H9 (cell line): Measurements from ENCODE around the gene HYDIN. TPM values are rescaled to one million over a fixed set of nuclear protein-coding genes. Genes with fewer than 3 reads are reported as not detected.
A peak's percentile ranks its signal among the peaks of the same experiment; 100 is the strongest.

Source experiments
- DNase-seq: peaks from one replicate; pipeline ENCODE4 v3.0.0-alpha.2; 2017
- H2AFZ ChIP-seq: one replicate; pipeline ENCODE4 v1.6.1; 2013; ENCODE audit warnings: mild to moderate bottlenecking, low read length, control low read depth, moderate library complexity
- H2AK5ac ChIP-seq: 2 replicates; pipeline ENCODE4 v1.6.1; 2013; ENCODE audit warnings: low read length, control low read depth, mixed read lengths; ENCODE audit not compliant: insufficient read length
- H2BK120ac ChIP-seq: one replicate; pipeline ENCODE4 v1.6.1; 2013; ENCODE audit warnings: low read depth, mild to moderate bottlenecking, low read length, control low read depth, inconsistent platforms; ENCODE audit not compliant: poor library complexity, severe bottlenecking
- H2BK12ac ChIP-seq: 2 replicates; pipeline ENCODE4 v1.6.1; 2013; ENCODE audit warnings: low read length, control low read depth, mixed read lengths, low read depth; ENCODE audit not compliant: insufficient read length
- H2BK15ac ChIP-seq: 2 replicates; pipeline ENCODE4 v1.6.1; 2013; ENCODE audit warnings: low read depth, low read length, control low read depth
- H2BK20ac ChIP-seq: one replicate; pipeline ENCODE4 v1.6.1; 2013; ENCODE audit warnings: low read depth, mild to moderate bottlenecking, low read length, control low read depth, inconsistent platforms; ENCODE audit not compliant: poor library complexity, severe bottlenecking
- H2BK5ac ChIP-seq: 2 replicates; pipeline ENCODE4 v1.6.1; 2013; ENCODE audit warnings: low read length, control low read depth, mixed read lengths; ENCODE audit not compliant: insufficient read length
- H3K14ac ChIP-seq: 2 replicates; pipeline ENCODE4 v1.6.1; 2013; ENCODE audit warnings: low read length, control low read depth; ENCODE audit not compliant: insufficient read depth
- H3K18ac ChIP-seq: 2 replicates; pipeline ENCODE4 v1.6.1; 2013; ENCODE audit warnings: low read depth, mild to moderate bottlenecking, mixed read lengths, low read length, control low read depth; ENCODE audit not compliant: insufficient read length
- H3K23ac ChIP-seq: 2 replicates; pipeline ENCODE4 v1.6.1; 2013; ENCODE audit warnings: low read length, control low read depth, mixed read lengths, low read depth; ENCODE audit not compliant: insufficient read length
- H3K23me2 ChIP-seq: 2 replicates; pipeline ENCODE4 v1.6.1; 2013; ENCODE audit warnings: low read depth, mild to moderate bottlenecking, mixed read lengths, low read length, control low read depth; ENCODE audit not compliant: insufficient read length, poor library complexity, severe bottlenecking
- H3K27ac ChIP-seq: 2 replicates; pipeline ENCODE4 v1.5.1; 2013; ENCODE audit warnings: low read length, control low read depth, mixed read lengths, low read depth; ENCODE audit not compliant: insufficient read length
- H3K27me3 ChIP-seq: 2 replicates; pipeline ENCODE4 v1.6.1; 2013; ENCODE audit warnings: low read length, control low read depth, inconsistent platforms; ENCODE audit not compliant: insufficient read depth
- H3K4ac ChIP-seq: 2 replicates; pipeline ENCODE4 v1.6.1; 2013; ENCODE audit warnings: low read depth, mild to moderate bottlenecking, control low read depth, inconsistent platforms, low read length, moderate library complexity
- H3K4me1 ChIP-seq: 2 replicates; pipeline ENCODE4 v1.6.1; 2013; ENCODE audit warnings: low read length, control low read depth, inconsistent platforms; ENCODE audit not compliant: insufficient read depth
- H3K4me2 ChIP-seq: 2 replicates; pipeline ENCODE4 v1.6.1; 2013; ENCODE audit warnings: low read length, control low read depth, mixed read lengths; ENCODE audit not compliant: insufficient read length, insufficient read depth
- H3K56ac ChIP-seq: 2 replicates; pipeline ENCODE4 v1.6.1; 2013; ENCODE audit warnings: low read depth, mild to moderate bottlenecking, mixed read lengths, low read length, control low read depth; ENCODE audit not compliant: insufficient read length
- H3K79me1 ChIP-seq: 2 replicates; pipeline ENCODE4 v1.6.1; 2013; ENCODE audit warnings: low read depth, mild to moderate bottlenecking, moderate library complexity, low read length, control low read depth, inconsistent platforms; ENCODE audit not compliant: insufficient read depth, poor library complexity, severe bottlenecking
- H3K79me2 ChIP-seq: 2 replicates; pipeline ENCODE4 v1.6.1; 2013; ENCODE audit warnings: low read length, control low read depth, inconsistent platforms; ENCODE audit not compliant: insufficient read depth
- H3K9ac ChIP-seq: 2 replicates; pipeline ENCODE4 v1.6.1; 2013; ENCODE audit warnings: low read length, control low read depth, mixed read lengths; ENCODE audit not compliant: insufficient read length; ENCODE audit errors: extremely low read depth
- H3K9me3 ChIP-seq: one replicate; pipeline ENCODE4 v1.6.1; 2013; ENCODE audit warnings: low read depth, low read length, inconsistent platforms; ENCODE audit not compliant: control insufficient read depth
- H3T11ph ChIP-seq: one replicate; pipeline ENCODE4 v1.6.1; 2013; ENCODE audit warnings: mild to moderate bottlenecking, low read length, control low read depth, inconsistent platforms
- H4K20me1 ChIP-seq: one replicate; pipeline ENCODE4 v1.6.1; 2013; ENCODE audit not compliant: control insufficient read depth, insufficient read length, insufficient read depth
- H4K5ac ChIP-seq: 2 replicates; pipeline ENCODE4 v1.6.1; 2013; ENCODE audit warnings: low read depth, mild to moderate bottlenecking, mixed read lengths, low read length, control low read depth; ENCODE audit not compliant: insufficient read length
- H4K8ac ChIP-seq: replicated peaks from 2 replicates; pipeline ENCODE4 v1.6.1; 2013; ENCODE audit warnings: low read length, control low read depth, mixed read lengths, low read depth; ENCODE audit not compliant: insufficient read length
- H4K91ac ChIP-seq: 2 replicates; pipeline ENCODE4 v1.6.1; 2013; ENCODE audit warnings: low read depth, mild to moderate bottlenecking, moderate library complexity, mixed read lengths, low read length, control low read depth; ENCODE audit not compliant: insufficient read length
- H3K27ac Mint-ChIP-seq, 3 experiments: 2 replicates in 2 of 3; 3 replicates in 1 of 3; pipeline ENCODE4 v1.8.0; 2020 to 2021; ENCODE audit warnings: mixed read lengths in 3 of 3, mild to moderate bottlenecking in 1 of 3, moderate library complexity in 1 of 3
- H3K27me3 Mint-ChIP-seq: 2 replicates; pipeline ENCODE4 v1.8.0; 2021; ENCODE audit warnings: low read depth, mild to moderate bottlenecking, moderate library complexity, mixed read lengths
- H3K36me3 Mint-ChIP-seq, 3 experiments: 2 replicates in 2 of 3; 3 replicates in 1 of 3; pipeline ENCODE4 v1.8.0; 2020 to 2021; ENCODE audit warnings: low read depth in 3 of 3, mixed read lengths in 3 of 3; ENCODE audit not compliant: insufficient read depth in 1 of 3
- H3K4me1 Mint-ChIP-seq, 2 experiments: 2 replicates each; pipeline ENCODE4 v1.8.0; 2020; ENCODE audit warnings: mixed read lengths in 2 of 2
- H3K4me3 Mint-ChIP-seq, 2 experiments: 2 replicates in 1 of 2; 3 replicates in 1 of 2; pipeline ENCODE4 v1.8.0; 2020 to 2021; ENCODE audit warnings: mild to moderate bottlenecking in 2 of 2, mixed read lengths in 2 of 2, moderate library complexity in 1 of 2
- H3K9me3 Mint-ChIP-seq, 2 experiments: 2 replicates in 1 of 2; 3 replicates in 1 of 2; pipeline ENCODE4 v1.8.0; 2020; ENCODE audit warnings: mild to moderate bottlenecking in 2 of 2, mixed read lengths in 2 of 2, moderate library complexity in 1 of 2
- WGBS: extraction: QIAGEN DNeasy Blood & Tissue Kit; methylation state at CpG from one replicate; pipeline ENCODE4 v1.1.7; 2013; ENCODE audit warnings: missing lambda C conversion rate, low lambda C conversion rate, mixed read lengths; ENCODE audit not compliant: insufficient read length; ENCODE audit errors: extremely low coverage; 5-methylcytosine and 5-hydroxymethylcytosine counted together
- total RNA-seq: library from RNA; stranded (reverse); gene quantifications from 2 replicates; pipeline ENCODE4 v1.2.1, GENCODE V29; 2021
- TF ChIP-seq, protein P1 (sequence below): fragments of 200-600 bp; sonication (generic); conservative IDR thresholded peaks from 3 replicates; pipeline ENCODE4 v1.8.0; 2021; ENCODE audit warnings: antibody characterized with exemption, mild to moderate bottlenecking

HYDIN gene
- total RNA-seq, 1 experiment from 2014 or later: 1.7 TPM

DNA sequence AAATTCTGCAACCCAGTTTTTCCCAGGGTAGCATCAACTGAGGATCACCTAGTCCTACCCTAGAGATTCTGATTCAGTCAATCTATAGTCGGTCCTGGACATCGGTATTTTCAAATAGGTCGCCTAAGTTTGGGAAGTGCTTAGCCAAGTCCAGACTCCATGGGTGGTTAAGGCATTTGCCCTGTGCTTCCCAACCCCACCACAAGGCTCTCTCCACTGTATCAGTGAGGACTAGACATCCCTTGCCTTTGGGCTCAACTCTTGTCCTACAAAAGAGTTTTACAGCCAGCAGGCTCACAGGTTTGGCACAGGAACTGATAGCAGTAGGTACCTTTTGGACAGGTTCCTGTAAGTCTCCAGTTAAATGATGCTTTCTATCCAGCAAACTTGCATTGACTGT lies 13.8 kb downstream of the HYDIN start:
- no peaks in the 10 kb centered on the region for H3K79me2 ChIP-seq
- WGBS: no CpG with 5 or more reads among the region's 3 CpGs
- peaks cover 0 to under 1% (median 0%) of the 10 kb centered on the region in 3 experiments; a peak in 2 of 7 replicates for H3K36me3 Mint-ChIP-seq
- 0 out of 5 replicates have a peak, but pooled peaks cover 0 to 1% of the 10 kb centered on the region in 2 experiments for H3K9me3 Mint-ChIP-seq
- peaks cover 9 to 12% of the 10 kb centered on the region in 2 experiments for H3K4me1 Mint-ChIP-seq
- no peaks in the 10 kb centered on the region for H4K20me1 ChIP-seq
- no peaks in the 10 kb centered on the region for H3K9me3 ChIP-seq
- no peak overlapping the region for H3K27ac ChIP-seq
- H3K23ac ChIP-seq: no peak overlapping the region
- no peak overlapping the region for H3K4me3 Mint-ChIP-seq
- no peak overlapping the region for H2AK5ac ChIP-seq
- no peak overlapping the region for H3K27ac Mint-ChIP-seq
- H3K14ac ChIP-seq: no peak overlapping the region
- no peak overlapping the region for H3K56ac ChIP-seq
- H2BK20ac ChIP-seq: no peak overlapping the region
- H4K8ac ChIP-seq: no peak overlapping the region
- no peaks in the 10 kb centered on the region for H3K23me2 ChIP-seq
- H3K18ac ChIP-seq: no peak overlapping the region
- H3K27me3 ChIP-seq: no peaks in the 10 kb centered on the region
- no peak overlapping the region for H3K4me2 ChIP-seq
- no peak overlapping the region for H3K4ac ChIP-seq
- no peak overlapping the region for H4K5ac ChIP-seq
- no peak overlapping the region for H2BK5ac ChIP-seq
- H2BK120ac ChIP-seq: no peak overlapping the region
- H3K4me1 ChIP-seq: no peaks in the 10 kb centered on the region
- DNase-seq: peak; percentile 36
- H3K79me1 ChIP-seq: no peaks in the 10 kb centered on the region
- H2BK15ac ChIP-seq: no peak overlapping the region
- no peak overlapping the region for H3K9ac ChIP-seq
- TF ChIP-seq, protein P1, sequence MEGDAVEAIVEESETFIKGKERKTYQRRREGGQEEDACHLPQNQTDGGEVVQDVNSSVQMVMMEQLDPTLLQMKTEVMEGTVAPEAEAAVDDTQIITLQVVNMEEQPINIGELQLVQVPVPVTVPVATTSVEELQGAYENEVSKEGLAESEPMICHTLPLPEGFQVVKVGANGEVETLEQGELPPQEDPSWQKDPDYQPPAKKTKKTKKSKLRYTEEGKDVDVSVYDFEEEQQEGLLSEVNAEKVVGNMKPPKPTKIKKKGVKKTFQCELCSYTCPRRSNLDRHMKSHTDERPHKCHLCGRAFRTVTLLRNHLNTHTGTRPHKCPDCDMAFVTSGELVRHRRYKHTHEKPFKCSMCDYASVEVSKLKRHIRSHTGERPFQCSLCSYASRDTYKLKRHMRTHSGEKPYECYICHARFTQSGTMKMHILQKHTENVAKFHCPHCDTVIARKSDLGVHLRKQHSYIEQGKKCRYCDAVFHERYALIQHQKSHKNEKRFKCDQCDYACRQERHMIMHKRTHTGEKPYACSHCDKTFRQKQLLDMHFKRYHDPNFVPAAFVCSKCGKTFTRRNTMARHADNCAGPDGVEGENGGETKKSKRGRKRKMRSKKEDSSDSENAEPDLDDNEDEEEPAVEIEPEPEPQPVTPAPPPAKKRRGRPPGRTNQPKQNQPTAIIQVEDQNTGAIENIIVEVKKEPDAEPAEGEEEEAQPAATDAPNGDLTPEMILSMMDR: peak; percentile 31; the same call in 2 of the 3 replicates
- H4K91ac ChIP-seq: no peak overlapping the region
- H2AFZ ChIP-seq: no peak overlapping the region
- H3T11ph ChIP-seq: no peak overlapping the region
- H3K27me3 Mint-ChIP-seq: no peaks in the 10 kb centered on the region; the same call in 1 of the 2 replicates
- no peak overlapping the region for H2BK12ac ChIP-seq
